SK-N-SH (cell line): ENCODE results near the gene MPV17L2. TPM values are rescaled to one million over a fixed set of nuclear protein-coding genes. Genes with fewer than 3 reads are reported as not detected.

Experiments used
- CTCF ChIA-PET: fragments of 300-600, 350-600 bp; formaldehyde crosslinking; extraction: SDS; loops from one replicate; lab custom pipeline; 2021; lab: Yijun Ruan, JAX
- POLR2A ChIA-PET: fragments of 350-600 bp; sonication (Branson Sonifier 250); formaldehyde crosslinking; extraction: SDS; loops from one replicate; lab custom pipeline; 2020; ENCODE audit warnings: antibody characterized with exemption, inconsistent platforms; lab: Yijun Ruan, JAX
- DNase-seq: peaks from one replicate; pipeline ENCODE4 v3.0.0; 2012
- H2AFZ ChIP-seq: fragments of 200-600 bp; sonication (generic); 2 replicates; pipeline ENCODE4 v1.8.1; 2016; ENCODE audit warnings: antibody characterized with exemption, mild to moderate bottlenecking, low read depth
- H3F3A ChIP-seq: fragments of 200-600 bp; sonication (generic); replicated peaks from 2 replicates; pipeline ENCODE3; 2016; ENCODE audit warnings: antibody characterized with exemption, mild to moderate bottlenecking; ENCODE audit not compliant: insufficient read depth
- H3K27ac ChIP-seq, 2 experiments: fragments of 200-500 bp in 1 of 2; fragments of 200-600 bp in 1 of 2; sonication (Bioruptor generic) in 1 of 2; sonication (generic), shearing (Covaris generic) in 1 of 2; 2 replicates each; pipeline versions ENCODE4 v1.5.1 to v1.6.1; 2014 to 2016; ENCODE audit warnings: low read depth in 2 of 2, inconsistent platforms in 1 of 2, low read length in 1 of 2, mild to moderate bottlenecking in 1 of 2, mixed read lengths in 1 of 2
- H3K27me3 ChIP-seq: fragments of 200-600 bp; sonication (generic), shearing (Covaris generic); 2 replicates; pipeline ENCODE4 v1.6.1; 2016; ENCODE audit warnings: mixed run types; ENCODE audit not compliant: insufficient read depth
- H3K36me3 ChIP-seq, 2 experiments: fragments of 200-500 bp in 1 of 2; fragments of 200-600 bp in 1 of 2; sonication (Bioruptor generic) in 1 of 2; sonication (generic) in 1 of 2; replicated peaks in 1 of 2; 2 replicates each; pipeline versions ENCODE3 to v1.5.1; 2014 to 2016; ENCODE audit warnings: low read length in 1 of 2, mild to moderate bottlenecking in 1 of 2; ENCODE audit not compliant: insufficient read depth in 2 of 2, control insufficient read depth in 1 of 2
- H3K4me1 ChIP-seq, 2 experiments: fragments of 200-500 bp in 1 of 2; fragments of 200-600 bp in 1 of 2; sonication (Bioruptor generic) in 1 of 2; sonication (generic), shearing (Covaris generic) in 1 of 2; 2 replicates each; pipeline versions ENCODE4 v1.5.1 to v1.6.1; 2014 to 2016; ENCODE audit warnings: low read depth in 1 of 2, low read length in 1 of 2, mixed run types in 1 of 2; ENCODE audit not compliant: insufficient read depth in 2 of 2, control insufficient read depth in 1 of 2
- H3K4me2 ChIP-seq: fragments of 200-600 bp; sonication (generic), shearing (Covaris generic); 2 replicates; pipeline ENCODE4 v1.6.1; 2017; ENCODE audit warnings: mixed run types
- H3K4me3 ChIP-seq, 2 experiments: fragments of 200-500 bp in 1 of 2; fragments of 200-600 bp in 1 of 2; sonication (Bioruptor generic) in 1 of 2; sonication (generic), shearing (Covaris generic) in 1 of 2; 2 replicates each; pipeline versions ENCODE4 v1.5.1 to v1.8.1; 2014 to 2016; ENCODE audit warnings: low read depth in 2 of 2, inconsistent platforms in 1 of 2, low read length in 1 of 2, mild to moderate bottlenecking in 1 of 2, mixed read lengths in 1 of 2, moderate library complexity in 1 of 2
- H3K79me2 ChIP-seq: fragments of 200-600 bp; sonication (generic); 2 replicates; pipeline ENCODE4 v1.8.1; 2017; ENCODE audit warnings: mild to moderate bottlenecking; ENCODE audit not compliant: insufficient read depth
- H3K9ac ChIP-seq: fragments of 200-600 bp; sonication (generic); 2 replicates; pipeline ENCODE4 v1.6.1; 2017; ENCODE audit warnings: mixed run types
- H3K9me2 ChIP-seq: fragments of 200-600 bp; sonication (generic); 2 replicates; pipeline ENCODE4 v1.6.1; 2017; ENCODE audit warnings: mixed run types
- H3K9me3 ChIP-seq: fragments of 200-600 bp; sonication (generic); 2 replicates; pipeline ENCODE4 v1.6.1; 2017; ENCODE audit warnings: mixed run types, mild to moderate bottlenecking, moderate library complexity
- H4K20me1 ChIP-seq: fragments of 200-600 bp; sonication (generic); 2 replicates; pipeline ENCODE4 v1.6.1; 2017; ENCODE audit warnings: mild to moderate bottlenecking, mixed run types; ENCODE audit not compliant: insufficient read depth
- CHD2 ChIP-seq: fragments of 150-350 bp; IDR thresholded peaks from 2 replicates; pipeline ENCODE4 v1.6.1; 2018; ENCODE audit warnings: low read length; ENCODE audit not compliant: partially characterized antibody
- CTCF ChIP-seq: fragments of 200-600 bp; sonication (generic); IDR thresholded peaks from 2 replicates; pipeline ENCODE4 v1.6.1; 2017; ENCODE audit warnings: antibody characterized with exemption, mild to moderate bottlenecking, moderate library complexity
- EP300 ChIP-seq, 2 experiments: IDR thresholded peaks; 2 replicates each; pipeline versions ENCODE4 v1.4.0 to v1.6.1; 2012; ENCODE audit warnings: borderline replicate concordance in 1 of 2, low read depth in 1 of 2, low read length in 1 of 2
- EZH2phosphoT487 ChIP-seq: fragments of 200-600 bp; sonication (generic); IDR thresholded peaks from 2 replicates; pipeline ENCODE4 v1.6.1; 2017; ENCODE audit warnings: low read depth, mixed run types, mild to moderate bottlenecking, antibody characterized with exemption, moderate library complexity, borderline replicate concordance
- FOSL2 ChIP-seq: IDR thresholded peaks from 2 replicates; pipeline ENCODE4 v1.4.0; 2012; ENCODE audit warnings: low read depth, mild to moderate bottlenecking, moderate library complexity, borderline replicate concordance
- FOXM1 ChIP-seq: IDR thresholded peaks from 2 replicates; pipeline ENCODE4 v1.4.0; 2012; ENCODE audit warnings: low read depth, mild to moderate bottlenecking
- GABPA ChIP-seq: IDR thresholded peaks from 2 replicates; pipeline ENCODE4 v1.4.0; 2012; ENCODE audit warnings: low read depth, mild to moderate bottlenecking
- GATA2 ChIP-seq: sonication (generic); formaldehyde crosslinking; IDR thresholded peaks from 2 replicates; pipeline ENCODE4 v1.5.0; 2020; ENCODE audit warnings: mild to moderate bottlenecking, missing genetic modification reagents
- IRF3 ChIP-seq: fragments of 150-350 bp; IDR thresholded peaks from 2 replicates; pipeline ENCODE4 v1.6.1; 2016; ENCODE audit warnings: mild to moderate bottlenecking, low read depth, low read length
- MAX ChIP-seq: IDR thresholded peaks from 2 replicates; pipeline ENCODE4 v1.4.0; 2012; ENCODE audit warnings: low read depth
- POLR2AphosphoS5 ChIP-seq: IDR thresholded peaks from 2 replicates; pipeline ENCODE4 v1.6.1; 2012; ENCODE audit warnings: low read depth, low read length
- RXRA ChIP-seq: IDR thresholded peaks from 2 replicates; pipeline ENCODE4 v1.4.0; 2012; ENCODE audit warnings: low read depth, mild to moderate bottlenecking, borderline replicate concordance
- TCF12 ChIP-seq: IDR thresholded peaks from 2 replicates; pipeline ENCODE4 v1.4.0; 2012
- YY1 ChIP-seq: IDR thresholded peaks from 2 replicates; pipeline ENCODE4 v1.4.0; 2012; ENCODE audit warnings: low read depth, mild to moderate bottlenecking
- ZBTB33 ChIP-seq: IDR thresholded peaks from 2 replicates; pipeline ENCODE4 v1.4.0; 2012; ENCODE audit warnings: low read depth, borderline replicate concordance
- WGBS: methylation state at CpG from one replicate; pipeline ENCODE4 v1.1.6; 2017; ENCODE audit warnings: low lambda C conversion rate; 5-methylcytosine and 5-hydroxymethylcytosine counted together
- polyA plus RNA-seq, 3 experiments: library from polyadenylated mRNA; depleted of rRNA; stranded (reverse); fragments of >200 nt; gene quantifications; 2 replicates each; pipeline ENCODE4 v1.2.3, GENCODE V29; 2012

Gene MPV17L2
- polyA plus RNA-seq, 1 of the 3 experiments (the other 2 are of a cell fraction) = 17.5 TPM

GRCh38 chr19:18165794-18166544 is 27.0 kb upstream of the MPV17L2 start:
- ChIA-PET CTCF (interaction anchor here (2.1 to 9.4 kb wide), 2 partner anchors 9 to 55 kb away, joined by 7 to 78 read pairs; partner anchors contain the start of gene IFI30), POLR2A (interaction anchor here (1.0 kb wide), 1 partner anchor 14 kb away, joined by 3 read pairs; the partner anchor contains the start of gene PIK3R2)
- peaks cover 10% of the 10 kb centered on the region for H3F3A ChIP-seq
- no peaks in the 10 kb centered on the region for H3K27me3 ChIP-seq
- H3K4me1 ChIP-seq = peaks cover 0 to 8% of the 10 kb centered on the region in 2 experiments; a peak in 1 of 4 replicates
- 96% methylated on average over 15 of the region's 15 CpGs for WGBS
- no peaks in the 10 kb centered on the region for H4K20me1 ChIP-seq
- DNase-seq = peak; percentile 16
- no peak overlapping the region for H3K27ac ChIP-seq
- no peaks in the 10 kb centered on the region for H3K9me2 ChIP-seq
- TF ChIP-seq TCF12 (no peak), FOXM1 (no peak), GATA2 (CRISPR knock-in tag) (no peak), GABPA (no peak), CTCF (no peak), MAX (no peak), FOSL2 (no peak), EP300 (IDR thresholded peaks at IDR 0.05; ENCODE audit: borderline replicate concordance in 1 of 2, low read depth in 1 of 2, low read length in 1 of 2) (no peak), ZBTB33 (no peak), CHD2 (no peak), POLR2AphosphoS5 (no peak), EZH2phosphoT487 (no peak), RXRA (no peak), IRF3 (no peak), YY1 (no peak)
- H3K9me3 ChIP-seq = no peaks in the 10 kb centered on the region
- no peaks in the 10 kb centered on the region for H3K79me2 ChIP-seq
- H3K36me3 ChIP-seq = peaks cover 38 to 44% of the 10 kb centered on the region in 2 experiments
- no peak overlapping the region for H2AFZ ChIP-seq
- no peak overlapping the region for H3K4me3 ChIP-seq
- H3K9ac ChIP-seq = no peak overlapping the region
- H3K4me2 ChIP-seq = no peak overlapping the region
